Activated CD8-positive, alpha-beta memory T cell treated with anti-CD3 and anti-CD28 coated beads, Interleukin-2, amount 50 U/mL, for 48 hours (primary cell): ENCODE data around the gene ATP6V1E1.

Source experiments
- DNase-seq: peaks from one replicate; pipeline ENCODE4 v3.0.0-alpha.2; 2020

ATP6V1E1 gene

DNA sequence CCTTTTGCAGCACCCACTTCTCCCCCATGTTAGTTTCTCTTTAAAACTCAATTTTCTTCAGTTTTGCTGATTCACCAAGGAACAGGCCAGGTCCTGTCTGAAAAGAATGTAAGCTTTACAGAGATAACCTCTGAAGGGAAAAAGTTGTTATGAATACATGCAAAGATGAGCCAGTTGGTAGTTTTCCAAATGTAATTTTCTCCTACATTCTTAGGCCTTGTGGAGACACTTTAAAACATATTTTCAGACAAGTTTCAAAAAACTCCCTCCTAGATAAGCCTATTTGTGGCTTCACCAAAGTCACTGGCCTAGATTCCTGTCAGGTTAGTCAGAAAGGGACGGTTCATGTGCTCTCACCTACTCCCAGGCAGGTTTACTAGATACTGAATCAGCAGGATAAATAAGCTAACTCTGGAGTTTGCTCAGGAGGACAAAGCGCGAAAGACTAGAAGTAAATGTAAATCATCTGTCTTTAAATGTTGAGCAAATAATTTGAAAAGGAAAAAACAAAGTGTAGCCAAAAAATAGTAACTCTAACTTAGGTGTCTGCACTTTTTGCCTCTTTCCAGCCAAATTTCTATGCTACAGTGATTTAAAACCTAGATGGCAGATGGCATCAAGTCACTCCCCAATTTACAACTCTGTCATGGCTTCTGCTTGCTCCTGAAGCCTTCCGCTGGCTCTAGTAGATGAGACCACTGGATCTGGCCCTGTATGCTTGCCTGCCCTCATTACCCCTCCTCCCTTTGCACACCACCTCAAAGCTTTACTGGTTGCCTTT lies 4.9 kb upstream of the ATP6V1E1 start:
- DNase-seq: no peak

DNA sequence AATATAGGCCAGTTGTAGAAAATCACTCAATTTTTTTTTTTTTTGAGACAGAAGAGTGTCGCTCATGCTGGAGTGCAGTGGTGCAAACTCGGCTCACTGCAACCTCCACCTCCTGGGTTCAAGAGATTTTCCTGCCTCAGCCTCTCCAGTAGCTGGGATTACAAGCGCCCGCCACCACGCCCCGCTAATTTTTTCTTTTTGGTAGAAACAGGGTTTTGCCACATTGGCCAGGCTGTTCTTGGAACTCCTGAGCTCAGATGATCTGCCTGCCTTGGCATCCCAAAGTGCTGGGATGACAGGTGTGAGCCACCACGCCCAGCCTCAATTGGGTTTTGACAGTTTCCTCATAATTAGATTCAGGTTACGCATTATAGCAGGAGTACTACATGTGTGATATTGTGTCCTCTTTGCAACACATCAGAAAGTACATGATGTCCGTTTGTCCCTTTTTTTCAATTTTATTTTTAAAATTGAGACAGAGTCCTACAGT lies 2.6 kb upstream of the ATP6V1E1 start:
- no peak for DNase-seq

DNA sequence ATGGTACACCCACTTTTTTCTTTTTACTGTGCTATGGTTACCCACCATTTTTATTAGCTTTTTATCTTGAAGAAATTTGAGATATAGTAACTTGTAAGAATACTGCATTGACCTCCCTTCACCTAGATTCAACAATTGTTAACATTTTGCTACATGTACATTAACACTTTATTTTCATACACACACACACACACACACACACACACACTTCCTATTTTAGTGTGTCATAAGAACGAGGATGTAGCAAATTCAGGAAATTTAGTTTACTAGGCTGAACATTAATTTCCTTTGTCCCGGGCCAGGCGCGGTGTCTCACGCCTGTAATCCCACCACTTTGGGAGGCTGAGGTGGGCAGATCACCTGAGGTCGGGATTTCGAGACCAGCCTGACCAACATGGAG lies 1.1 kb upstream of the ATP6V1E1 start:
- DNase-seq: no peak

DNA sequence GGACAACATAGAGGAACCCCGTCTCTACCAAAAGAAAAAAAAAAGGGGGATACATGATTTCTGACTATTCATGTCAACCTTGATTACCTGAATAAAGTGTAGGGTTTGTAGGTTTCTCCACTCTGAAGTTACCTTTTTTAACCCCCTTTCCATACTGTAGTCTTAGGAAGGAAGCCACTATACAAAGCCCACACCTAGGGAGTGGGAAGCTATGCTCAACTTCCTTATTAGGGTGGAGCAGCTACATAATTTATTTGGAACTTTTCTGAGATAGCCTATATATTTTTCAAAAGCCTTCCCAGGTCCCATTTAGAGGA lies 582 bp upstream of the ATP6V1E1 start:
- DNase-seq: no peak

DNA sequence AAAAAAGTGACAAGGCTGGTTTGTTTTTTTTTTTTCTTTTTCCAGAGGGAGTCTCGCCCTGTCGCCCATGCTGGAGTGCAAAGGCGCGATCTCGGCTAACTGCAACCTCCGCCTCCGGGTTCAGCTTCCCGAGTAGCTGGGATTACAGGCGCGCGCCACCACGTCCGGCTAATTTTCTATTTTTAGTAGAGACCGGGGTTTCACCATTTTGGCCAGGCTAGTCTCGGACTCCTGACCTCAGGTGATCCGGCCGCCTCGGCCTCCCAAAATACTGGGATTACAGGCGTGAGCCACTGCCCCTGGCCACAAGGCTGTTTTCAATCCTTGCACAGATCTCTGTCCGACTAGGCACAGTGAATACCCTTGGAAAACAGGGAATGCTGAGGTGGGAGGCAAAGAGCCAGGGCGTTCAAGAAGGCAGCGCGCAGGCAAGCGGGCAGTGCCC lies 566 bp downstream of the ATP6V1E1 start:
- DNase-seq: no peak

DNA sequence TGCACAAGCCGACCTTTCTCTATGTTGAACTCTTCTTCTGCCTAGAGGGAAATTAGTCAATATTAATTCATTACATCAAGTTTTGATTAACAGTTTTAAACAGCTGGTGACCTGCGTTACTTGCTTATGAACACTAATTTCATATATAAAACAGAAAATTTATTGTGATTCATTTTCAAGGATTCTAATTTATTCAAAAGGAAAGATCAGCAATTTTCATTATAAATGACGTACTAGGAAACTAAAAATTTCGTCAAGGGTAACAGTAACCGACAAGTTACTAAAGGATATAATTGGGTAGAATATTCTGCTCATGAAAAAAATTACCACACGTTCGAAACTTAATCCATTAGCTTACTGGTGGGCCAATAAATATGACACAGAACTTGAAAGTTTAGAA lies 15.3 kb downstream of the ATP6V1E1 start:
- DNase-seq: no peak

DNA sequence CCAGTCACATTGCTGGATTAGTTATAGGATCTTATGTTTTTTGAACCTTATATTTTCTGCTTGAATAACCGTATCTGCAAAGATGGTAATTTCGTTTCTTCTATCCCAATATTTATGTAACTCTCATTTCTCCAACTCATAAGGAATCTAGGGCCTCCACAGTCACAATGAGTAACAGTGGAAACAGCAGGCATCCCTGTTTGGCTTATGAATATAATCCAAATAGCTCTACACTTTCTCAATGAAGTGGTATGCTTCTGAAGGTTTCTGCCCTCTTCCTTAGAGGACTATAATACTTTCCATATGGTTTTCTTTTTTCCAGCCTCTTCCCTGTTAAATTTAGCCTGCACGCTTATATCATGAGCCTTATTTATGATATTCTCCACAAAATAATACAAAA lies 16.5 kb downstream of the ATP6V1E1 start:
- DNase-seq: no peak

DNA sequence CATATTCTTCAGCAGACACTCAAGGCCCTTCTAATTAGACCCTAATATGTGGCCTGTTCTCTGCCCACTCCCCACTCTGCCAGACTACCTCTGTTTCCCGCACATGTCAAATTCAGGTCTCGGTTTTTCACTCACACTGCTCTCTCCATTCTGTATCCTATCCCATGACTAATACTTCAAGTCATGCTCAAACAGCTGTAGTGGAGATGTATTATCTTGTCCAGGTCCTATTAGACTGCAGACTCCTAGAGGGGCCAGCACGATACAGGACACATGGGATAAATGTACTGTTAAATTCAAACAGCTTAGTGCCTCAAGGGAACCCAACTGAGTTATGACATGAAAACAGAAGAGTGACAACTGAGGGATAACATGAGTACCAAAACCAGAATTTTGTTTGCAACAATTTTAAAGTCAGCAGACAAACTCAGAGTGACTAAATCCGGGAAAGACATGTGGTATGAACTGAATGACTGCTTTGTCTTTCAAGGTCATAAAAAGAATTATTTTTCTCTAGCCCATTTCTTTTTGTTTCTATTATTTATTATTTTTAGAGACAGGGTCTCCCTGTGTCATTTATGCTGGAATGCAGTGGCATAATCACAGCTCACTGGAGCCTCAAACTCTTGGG lies 20.5 kb downstream of the ATP6V1E1 start:
- no peak for DNase-seq

DNA sequence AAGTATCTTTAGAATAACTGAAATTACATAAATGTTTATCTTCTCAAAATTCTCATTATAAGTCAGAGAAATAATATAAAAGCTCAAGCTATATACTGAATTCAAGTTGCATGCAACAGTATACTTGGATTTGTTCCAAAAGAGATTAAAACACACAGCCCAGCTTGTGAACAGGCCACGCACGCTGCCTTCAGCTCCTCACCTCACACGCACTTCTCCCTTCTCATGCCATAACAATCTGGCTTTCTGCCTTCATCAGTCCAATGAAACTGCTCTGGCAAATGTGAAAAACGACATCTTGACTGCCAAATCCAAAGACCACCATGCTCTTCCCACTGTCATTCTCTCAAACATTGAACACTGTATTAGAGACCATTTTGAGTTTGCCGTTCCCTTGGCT lies 22.1 kb downstream of the ATP6V1E1 start:
- no peak for DNase-seq

DNA sequence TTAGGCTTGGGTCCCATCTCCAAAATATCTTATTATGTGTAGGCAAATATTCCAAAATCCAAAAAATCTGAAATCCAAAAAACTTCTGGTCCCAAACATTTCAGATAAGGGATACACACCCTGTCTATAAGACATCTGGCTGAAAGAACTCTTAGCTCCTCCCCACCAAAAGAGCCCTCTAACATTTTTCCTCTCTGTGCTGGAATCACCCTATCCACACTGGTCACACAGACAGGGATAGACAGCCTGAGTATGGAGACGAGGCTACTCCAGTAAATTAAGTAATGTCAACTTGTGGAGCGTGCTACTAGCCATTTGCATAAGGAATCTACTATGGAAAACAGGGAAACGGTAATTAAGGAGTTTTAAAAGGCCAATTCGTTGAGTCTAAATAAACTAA lies 24.9 kb downstream of the ATP6V1E1 start:
- no peak for DNase-seq

DNA sequence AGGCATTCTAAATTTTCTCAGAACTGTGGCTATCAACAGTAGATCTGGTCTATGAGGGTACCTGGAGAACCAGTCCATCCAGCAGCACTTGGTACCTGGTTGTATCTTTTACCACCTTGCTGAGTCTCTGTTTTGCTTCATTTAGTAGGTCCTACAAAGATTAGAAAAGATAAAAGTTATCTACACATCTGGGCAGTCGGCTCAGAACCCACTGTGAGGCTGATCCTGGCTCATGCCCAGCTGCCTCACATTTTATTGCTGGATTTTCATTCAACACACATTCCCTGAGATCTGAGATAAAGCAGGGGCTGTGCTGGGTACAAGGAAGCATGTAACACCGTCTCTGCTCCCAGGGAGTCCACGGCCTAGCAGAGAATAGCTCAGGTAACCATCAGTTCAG lies 27.5 kb downstream of the ATP6V1E1 start:
- DNase-seq: no peak

DNA sequence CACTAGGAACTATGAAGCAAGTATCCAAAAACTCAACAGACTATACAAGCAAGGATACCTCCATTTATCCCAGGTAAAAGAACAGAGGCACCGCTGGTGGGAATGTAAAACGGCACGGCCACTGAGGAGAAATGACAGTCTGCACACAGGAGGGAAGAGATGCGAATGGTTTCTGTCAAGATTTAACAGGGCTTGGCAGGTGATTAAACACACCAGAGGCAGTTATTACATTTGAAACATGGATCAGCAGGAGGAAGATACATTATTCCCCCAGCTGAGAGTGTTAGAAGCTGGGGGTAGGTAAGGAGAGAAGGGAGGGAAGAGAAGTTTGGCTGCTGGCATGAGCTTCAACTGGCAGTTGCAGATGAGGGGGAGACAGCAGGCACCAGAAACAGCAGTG lies 30.2 kb downstream of the ATP6V1E1 start:
- DNase-seq: no peak

DNA sequence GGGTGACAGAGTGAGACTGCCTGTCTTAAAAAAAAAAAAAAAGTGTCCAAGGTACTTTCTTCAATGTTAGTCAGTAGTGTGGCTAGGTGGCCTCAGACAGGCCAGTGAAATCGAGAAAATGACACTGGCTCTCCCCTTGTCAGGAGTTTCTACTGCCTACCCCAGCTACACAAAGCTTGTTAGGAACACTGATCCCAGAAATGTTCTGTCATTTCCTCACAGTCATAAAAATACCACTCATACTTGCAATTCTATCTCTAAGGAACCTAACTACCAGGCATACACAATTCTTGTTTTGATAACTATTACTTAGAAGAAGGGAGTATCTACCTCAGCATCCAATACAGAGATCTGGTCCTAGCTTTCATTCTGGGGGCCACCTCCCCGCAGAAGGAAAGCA lies 31.3 kb downstream of the ATP6V1E1 start:
- no peak for DNase-seq

DNA sequence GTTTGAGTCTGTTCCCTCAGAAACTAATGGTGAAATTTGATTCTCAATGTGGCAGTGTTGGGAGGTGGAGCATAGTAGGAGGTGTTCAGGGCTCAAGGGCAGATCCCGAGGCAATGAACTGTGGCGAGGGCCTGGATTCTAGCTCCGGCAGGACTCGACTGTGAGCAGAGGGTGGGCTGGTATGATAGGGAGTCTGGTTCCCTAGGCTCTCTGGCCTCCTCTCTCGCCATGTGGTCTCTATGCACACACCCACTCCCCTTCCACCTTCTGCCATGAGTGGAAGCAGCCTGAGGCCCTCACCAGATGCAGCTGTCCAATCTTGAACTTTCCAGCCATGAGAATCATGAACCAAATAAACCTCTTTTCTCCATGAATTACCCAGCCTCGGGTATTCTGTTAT lies 32.3 kb downstream of the ATP6V1E1 start:
- no peak for DNase-seq

DNA sequence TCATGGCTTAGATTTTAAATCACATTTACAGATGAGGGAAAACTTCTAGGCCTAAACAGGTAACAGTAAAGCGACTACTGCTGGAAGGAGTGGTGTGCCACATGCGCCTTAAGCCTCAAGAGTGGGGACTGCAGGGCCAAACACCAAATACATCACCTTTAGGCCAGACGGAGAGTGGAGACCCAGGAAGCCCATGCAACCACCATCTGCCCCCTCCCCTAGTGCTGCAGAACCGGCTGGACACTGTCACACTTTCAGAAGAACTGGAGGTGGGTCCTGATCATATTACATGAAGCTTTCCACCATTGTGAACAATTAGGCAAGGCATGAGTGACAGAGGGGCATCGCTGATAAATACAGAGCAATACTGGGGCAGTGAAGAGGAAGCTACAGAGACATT lies 36.3 kb downstream of the ATP6V1E1 start:
- no peak for DNase-seq

DNA sequence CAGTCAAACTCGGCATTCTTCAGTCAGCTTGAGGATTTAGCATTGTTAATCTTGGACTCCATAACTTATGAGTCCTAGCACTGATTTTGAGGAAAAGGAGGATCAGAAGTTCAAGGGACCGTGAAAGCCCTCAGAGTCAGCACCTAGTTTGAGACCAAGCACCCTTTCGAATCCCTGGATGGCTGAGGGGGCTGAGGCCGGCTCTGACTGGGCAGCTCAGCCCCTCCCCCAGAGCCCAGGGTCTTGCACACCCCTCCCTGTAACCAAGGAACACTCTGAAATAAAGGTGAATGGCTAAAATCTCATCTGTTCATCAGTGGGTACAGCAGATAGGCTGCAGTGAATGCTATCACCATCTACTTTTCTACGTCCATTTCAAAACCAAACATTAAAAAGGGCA lies 38.0 kb downstream of the ATP6V1E1 start:
- DNase-seq: no peak

DNA sequence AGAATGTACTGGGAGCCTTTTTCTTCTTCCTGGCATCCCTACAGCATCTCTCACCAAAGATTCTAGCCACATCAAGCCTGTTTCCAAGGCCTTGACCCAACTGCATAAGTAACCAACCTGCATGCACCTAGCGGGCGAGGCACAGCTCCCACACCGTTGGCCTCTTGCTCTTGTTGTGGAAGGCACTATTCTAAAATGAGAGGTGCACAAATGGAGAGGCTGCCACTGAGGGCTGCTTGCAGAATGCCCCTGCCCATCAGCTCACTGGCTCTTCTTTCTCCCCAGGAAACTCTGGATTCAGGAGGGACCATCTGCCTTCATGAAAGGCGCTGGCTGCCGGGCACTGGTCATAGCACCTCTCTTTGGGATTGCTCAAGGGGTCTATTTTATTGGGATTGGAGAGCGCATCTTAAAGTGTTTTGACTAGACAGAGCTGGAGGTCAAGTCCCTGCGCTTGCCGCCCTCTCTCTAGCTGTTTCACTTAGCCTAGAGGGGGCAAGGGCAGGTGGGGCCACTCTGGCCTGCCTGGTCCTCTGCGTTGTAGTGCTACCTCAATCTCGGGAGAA lies 38.7 kb downstream of the ATP6V1E1 start:
- no peak for DNase-seq

DNA sequence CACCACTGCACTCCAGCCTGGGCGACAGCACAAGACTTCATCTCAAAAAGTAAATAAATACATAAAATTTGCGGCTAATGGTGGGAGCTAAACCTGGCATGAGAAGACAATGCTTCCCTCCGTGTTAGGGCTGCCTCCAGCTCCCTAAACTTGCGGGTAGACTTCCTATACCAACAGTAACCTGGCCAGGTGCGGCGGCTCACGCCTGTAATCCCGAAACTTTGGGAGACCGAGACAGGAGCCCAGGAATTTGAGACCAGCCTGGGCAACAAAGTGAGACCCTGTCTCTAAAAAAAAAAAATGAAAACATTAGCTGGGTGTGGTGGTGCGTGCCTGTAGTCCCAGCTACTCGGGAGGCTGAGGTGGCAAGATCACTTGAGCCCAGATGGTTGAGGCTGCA lies 39.9 kb downstream of the ATP6V1E1 start:
- DNase-seq: no peak

DNA sequence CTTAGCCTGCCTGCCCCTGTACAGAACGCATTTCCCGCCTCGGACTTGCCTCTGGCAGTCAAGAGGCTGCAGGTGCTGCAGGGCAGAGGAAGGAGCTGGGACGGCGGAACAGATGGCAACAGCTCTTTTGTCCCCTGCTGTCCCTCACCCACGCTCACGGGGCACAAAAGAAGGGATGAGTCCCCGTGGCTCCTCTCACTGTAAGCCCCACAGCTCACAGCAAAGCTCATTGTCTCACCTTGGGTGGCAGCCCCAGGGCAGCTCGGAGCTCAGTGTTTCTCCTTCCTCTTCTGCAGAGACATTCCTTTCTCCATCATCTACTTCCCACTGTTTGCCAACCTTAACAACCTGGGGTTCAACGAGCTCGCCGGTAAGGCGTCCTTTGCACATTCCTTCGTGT lies 40.9 kb downstream of the ATP6V1E1 start:
- no peak for DNase-seq

DNA sequence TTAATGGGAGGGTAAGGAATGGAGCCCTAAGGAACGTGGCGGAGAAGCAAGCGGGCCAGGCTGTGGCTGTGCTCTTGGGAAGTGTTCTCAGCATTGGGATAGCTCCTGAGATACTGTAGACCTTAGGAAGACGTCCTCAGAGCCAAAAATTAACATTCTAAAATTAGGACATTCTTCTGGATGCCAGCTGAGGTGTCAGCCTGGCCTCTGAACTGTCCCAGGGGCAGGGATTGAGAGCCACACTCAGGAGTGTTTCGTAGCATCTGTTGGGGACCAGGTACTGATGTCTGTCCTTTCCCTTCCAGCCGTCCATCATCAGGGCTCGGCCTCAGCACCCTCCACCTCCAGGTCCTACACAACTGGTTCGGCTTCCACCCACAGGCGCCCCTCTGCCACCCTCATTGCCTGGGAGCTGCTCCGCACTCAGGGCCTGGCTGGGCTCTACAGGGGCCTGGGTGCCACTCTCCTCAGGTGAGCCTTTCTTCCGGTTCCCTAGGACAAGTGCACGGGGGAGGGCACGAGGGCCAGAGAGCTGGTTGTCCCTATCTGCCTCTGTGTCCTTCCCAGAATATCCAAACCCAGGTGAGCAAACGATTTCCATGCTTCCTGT lies 41.6 kb downstream of the ATP6V1E1 start:
- no peak for DNase-seq

DNA sequence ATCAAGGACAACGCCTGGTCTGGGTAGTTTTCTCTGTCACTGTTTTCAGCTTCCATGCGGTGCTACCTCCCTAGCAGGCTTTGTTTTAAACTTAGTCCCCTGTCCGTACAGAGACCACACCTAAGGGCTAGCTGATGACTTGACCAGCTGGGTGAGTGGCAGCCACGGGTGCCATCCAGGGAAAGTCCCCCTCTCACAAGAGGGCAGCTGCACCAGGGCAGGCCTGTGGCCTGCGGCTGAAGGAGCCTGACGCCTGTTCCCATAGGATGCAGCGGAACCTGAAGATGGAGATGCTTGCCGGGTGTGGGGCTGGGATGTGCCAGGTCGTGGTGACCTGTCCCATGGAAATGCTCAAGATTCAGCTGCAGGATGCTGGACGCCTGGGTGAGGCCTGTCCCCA lies 45.4 kb downstream of the ATP6V1E1 start:
- DNase-seq: no peak

DNA sequence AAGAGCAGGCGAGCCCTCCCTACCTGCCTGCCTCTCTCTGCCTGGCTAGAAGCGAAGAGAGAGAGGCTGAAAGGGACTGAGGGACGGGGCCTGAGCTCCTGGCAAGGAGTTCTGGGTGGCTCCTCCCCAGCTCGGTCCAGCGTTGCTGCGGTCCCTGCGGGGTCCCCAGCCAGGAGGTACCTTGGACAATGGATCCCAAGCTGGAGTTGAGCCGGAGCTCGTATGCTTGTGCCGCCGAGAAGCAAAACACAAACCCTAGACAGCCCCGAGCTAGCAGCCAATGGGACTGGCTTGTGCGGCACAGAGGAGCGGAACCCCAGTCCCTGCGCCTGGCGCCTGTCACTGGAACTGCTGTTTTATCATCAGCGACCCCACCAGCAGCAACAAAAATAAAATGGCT lies 46.9 kb downstream of the ATP6V1E1 start:
- DNase-seq: no peak

DNA sequence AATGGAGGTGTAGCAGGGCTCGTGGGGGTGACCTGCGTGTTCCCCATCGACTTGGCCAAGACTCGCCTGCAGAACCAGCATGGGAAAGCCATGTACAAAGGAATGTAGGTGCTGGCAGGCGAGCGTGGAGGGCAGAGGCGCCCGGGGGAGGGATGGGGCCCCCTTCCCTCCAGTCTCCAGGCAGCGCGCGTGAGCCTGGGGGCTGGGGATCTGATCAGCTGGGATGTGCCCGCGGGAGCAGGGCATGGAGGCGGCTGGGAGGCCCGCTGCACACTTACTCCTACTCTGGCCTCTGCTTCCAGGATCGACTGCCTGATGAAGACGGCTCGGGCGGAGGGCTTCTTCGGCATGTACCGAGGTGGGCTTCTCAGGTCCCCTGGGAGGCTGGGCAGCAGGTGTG lies 47.5 kb downstream of the ATP6V1E1 start:
- no peak for DNase-seq

DNA sequence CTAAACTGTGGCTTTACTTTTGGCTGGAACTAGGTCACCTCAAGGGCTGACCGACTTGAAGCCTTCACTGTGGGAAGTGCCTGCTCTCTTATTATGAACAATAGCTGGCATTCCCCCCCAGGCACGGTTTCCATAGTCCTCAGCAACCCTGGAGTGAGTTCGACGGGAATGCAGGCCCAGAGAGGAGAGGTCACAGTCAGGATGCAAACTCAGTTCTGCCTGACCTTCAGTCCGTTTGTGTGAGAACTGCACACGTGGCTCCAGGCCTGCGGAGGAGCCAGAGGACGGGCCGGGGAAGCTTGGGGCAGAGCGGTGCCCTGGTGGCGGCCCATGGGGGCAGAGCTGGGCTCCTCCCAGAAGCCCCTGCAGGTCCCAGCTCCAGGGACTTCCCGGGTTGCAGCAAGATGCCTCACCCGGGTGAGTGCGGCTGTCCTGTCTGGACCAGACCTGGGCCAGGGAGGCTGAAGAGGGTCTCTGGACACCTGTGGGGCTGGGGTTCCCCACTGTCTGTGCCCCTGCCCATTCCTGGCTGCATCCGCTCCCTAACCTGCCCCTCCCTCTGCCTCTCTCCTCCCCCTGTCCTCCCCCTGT lies 48.0 kb downstream of the ATP6V1E1 start:
- DNase-seq: no peak
